AG04449 (cell line): Measurements from ENCODE around the gene PTPN12.
"Not testable (repeated sequence)": the region's sequence is repeated elsewhere in the genome, so short reads cannot be mapped to it uniquely, and the experiment has no call there.

ENCODE experiments used
- CTCF ChIA-PET: fragments of 350-600 bp; formaldehyde crosslinking; extraction: SDS; loops from one replicate; lab custom pipeline; 2021; ENCODE audit warnings: antibody characterized with exemption; lab: Yijun Ruan, JAX
- POLR2A ChIA-PET: fragments of 400-600, 350-600 bp; formaldehyde crosslinking; extraction: SDS; loops from one replicate; lab custom pipeline; 2020; ENCODE audit warnings: antibody characterized with exemption, inconsistent platforms; lab: Yijun Ruan, JAX
- DNase-seq: peaks from one replicate; pipeline ENCODE4 v3.0.0-alpha.2; 2010; ENCODE audit warnings: low read depth, low spot score
- H3K4me3 ChIP-seq: 2 replicates; pipeline ENCODE4 v1.5.1; 2011; ENCODE audit warnings: low read depth, mild to moderate bottlenecking, control low read depth, low read length
- TF ChIP-seq, protein P1 (sequence below): IDR thresholded peaks from one replicate; pipeline ENCODE4 v1.5.1; 2011; ENCODE audit warnings: mild to moderate bottlenecking, moderate library complexity, low read length, control low read depth, inconsistent platforms; ENCODE audit not compliant: insufficient read depth; ENCODE audit errors: missing control alignments

Gene PTPN12

DNA sequence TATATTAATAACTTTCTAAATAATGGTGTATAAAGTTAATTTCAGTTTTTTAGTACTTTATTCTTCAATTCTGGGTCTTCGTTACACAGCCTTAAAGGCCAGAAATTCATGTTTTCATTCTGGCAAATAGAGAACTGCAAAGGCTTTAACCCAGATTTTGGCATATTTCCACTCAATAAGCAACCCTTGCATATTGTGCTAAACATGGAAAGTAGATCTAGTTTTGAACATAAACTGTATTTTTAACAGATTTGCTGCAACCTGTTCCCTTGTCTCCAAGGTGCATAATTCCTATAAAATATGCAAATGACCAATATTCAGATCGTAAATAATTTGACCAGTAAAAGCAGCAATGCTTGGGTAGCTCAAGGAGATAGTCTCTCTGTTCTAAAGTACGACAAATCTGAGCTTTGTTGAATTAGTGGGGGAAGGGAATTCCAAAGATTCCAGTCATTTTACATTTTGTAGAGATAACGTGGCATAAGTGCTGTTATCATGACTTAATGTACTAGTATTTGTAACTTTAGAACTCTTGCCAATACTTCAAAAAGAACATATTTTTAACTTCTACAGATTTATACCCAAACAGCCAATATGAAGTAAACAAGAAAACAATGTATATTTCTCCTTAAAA is 112.7 kb downstream of the PTPN12 start:
- peak; percentile 34 for DNase-seq
- CTCF ChIA-PET = interaction anchor here (0.6 to 12.9 kb wide), 12 partner anchors 8 to 285 kb away, joined by 3 to 203 read pairs (median 30); no protein-coding TSS in a partner anchor

DNA sequence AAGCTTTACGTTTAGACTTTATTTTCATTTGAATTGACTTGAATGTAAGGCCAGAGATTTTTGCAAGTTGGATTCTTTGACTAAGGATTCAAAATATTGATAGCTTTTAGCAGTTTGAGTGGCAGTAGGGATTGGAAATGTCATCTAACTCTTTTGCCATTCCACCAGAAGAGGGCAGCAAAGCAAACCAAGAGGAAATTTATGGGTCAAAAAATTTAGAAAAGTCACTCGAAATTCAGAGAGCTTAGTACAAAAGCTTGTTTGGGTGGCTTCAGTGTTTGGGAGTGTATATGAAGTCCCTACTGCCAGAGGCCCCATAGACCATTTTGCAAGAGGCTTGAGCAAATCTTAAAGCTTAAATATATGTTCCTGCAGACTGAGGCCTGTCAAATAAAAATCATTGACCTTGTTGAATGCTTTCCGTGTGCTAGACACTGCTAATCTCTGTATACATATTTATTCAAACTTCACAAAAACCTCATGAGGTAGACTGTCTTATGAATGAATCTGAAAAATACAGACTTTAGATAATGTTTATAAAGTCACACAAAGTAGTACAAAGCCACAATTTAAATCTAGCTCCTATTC is 114.6 kb downstream of the PTPN12 start:
- no peak for DNase-seq
- ChIA-PET CTCF (interaction anchor here (0.7 to 12.9 kb wide), 82 partner anchors 9 to 483 kb away, joined by 3 to 203 read pairs (median 5); partner anchors contain the start of genes PHTF2, RSBN1L and TMEM60), POLR2A (interaction anchor here (0.6 kb wide), 1 partner anchor 358 kb away, joined by 3 read pairs; no protein-coding TSS in a partner anchor)
- H3K4me3 ChIP-seq = no peak overlapping the region
- TF ChIP-seq, protein P1, sequence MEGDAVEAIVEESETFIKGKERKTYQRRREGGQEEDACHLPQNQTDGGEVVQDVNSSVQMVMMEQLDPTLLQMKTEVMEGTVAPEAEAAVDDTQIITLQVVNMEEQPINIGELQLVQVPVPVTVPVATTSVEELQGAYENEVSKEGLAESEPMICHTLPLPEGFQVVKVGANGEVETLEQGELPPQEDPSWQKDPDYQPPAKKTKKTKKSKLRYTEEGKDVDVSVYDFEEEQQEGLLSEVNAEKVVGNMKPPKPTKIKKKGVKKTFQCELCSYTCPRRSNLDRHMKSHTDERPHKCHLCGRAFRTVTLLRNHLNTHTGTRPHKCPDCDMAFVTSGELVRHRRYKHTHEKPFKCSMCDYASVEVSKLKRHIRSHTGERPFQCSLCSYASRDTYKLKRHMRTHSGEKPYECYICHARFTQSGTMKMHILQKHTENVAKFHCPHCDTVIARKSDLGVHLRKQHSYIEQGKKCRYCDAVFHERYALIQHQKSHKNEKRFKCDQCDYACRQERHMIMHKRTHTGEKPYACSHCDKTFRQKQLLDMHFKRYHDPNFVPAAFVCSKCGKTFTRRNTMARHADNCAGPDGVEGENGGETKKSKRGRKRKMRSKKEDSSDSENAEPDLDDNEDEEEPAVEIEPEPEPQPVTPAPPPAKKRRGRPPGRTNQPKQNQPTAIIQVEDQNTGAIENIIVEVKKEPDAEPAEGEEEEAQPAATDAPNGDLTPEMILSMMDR = peak; percentile 55

More for the DNA sequence above, 112.7 kb downstream of the PTPN12 start:
- POLR2A ChIA-PET = no interaction called here
- H3K4me3 ChIP-seq = no peak overlapping the region
- TF ChIP-seq, protein P1 = no peak

DNA sequence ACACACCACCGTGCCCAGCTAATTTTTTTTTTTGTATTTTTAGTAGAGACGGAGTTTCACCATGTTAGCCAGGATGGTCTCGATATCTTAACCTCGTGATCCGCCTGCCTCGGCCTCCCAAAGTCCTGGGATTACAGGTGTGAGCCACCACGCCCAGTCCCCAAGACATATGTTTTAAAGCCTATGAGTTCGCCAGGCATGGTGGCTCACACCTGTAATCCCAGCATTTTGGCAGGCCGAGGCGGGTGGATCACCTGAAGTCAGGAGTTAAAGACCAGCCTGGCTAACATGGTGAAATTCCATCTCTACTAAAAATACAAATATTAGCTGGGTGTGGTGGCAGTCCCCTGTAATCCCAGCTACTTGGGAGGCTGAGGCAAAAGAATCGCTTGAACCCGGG is 115.7 kb downstream of the PTPN12 start:
- POLR2A ChIA-PET, DNase-seq, H3K4me3 ChIP-seq: not testable (repeated sequence)
- CTCF ChIA-PET = interaction anchor here (1.0 to 12.9 kb wide), 13 partner anchors 11 to 302 kb away, joined by 3 to 203 read pairs (median 10); no protein-coding TSS in a partner anchor

DNA sequence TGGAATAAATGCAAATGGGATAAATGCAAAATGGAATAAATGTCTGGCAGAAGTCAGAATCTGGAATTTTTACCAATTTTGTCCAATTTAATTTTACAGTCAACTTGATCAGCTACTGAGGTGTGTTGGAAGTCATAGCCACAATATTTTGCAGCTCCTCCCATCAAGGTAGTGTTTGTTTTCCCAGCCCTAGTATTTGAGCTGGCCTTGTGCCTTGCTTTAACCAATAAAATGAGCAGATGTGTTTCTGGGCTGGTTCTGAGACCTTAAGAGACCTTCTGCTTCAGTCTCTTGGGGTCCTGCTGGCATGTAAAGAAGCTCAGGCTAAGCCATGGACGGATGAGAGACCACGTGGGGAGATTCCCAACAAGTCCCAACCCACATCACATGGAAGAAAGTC is 116.5 kb downstream of the PTPN12 start:
- TF ChIP-seq, protein P1 = no peak
- CTCF ChIA-PET = interaction anchor here (0.9 to 12.9 kb wide), 6 partner anchors 20 to 280 kb away, joined by 3 to 203 read pairs (median 5); no protein-coding TSS in a partner anchor
- POLR2A ChIA-PET = no interaction called here
- H3K4me3 ChIP-seq = no peak overlapping the region
- no peak for DNase-seq

DNA sequence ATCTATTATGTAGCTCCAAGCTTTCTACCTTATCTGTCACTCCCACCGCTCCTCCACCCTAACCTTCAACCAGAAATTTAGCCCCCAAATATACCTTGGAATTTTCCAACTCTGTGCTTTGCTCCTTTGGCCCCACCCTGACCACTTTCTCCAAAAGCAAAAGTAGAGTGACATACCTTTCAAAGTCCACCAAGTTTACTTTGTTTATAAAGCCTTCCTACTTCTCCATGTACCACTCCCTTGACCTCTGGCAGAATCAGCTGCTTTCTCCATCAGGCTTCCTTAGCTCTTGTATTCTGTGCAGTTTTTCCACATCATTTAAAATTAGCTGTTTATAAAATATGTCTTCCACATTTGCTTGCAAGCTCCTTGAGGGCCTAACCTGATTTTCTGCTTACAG is 118.3 kb downstream of the PTPN12 start:
- no peak overlapping the region for H3K4me3 ChIP-seq
- CTCF ChIA-PET = interaction anchor here (1.1 to 12.9 kb wide), 7 partner anchors 10 to 279 kb away, joined by 3 to 203 read pairs (median 9); partner anchors contain the start of gene RSBN1L
- TF ChIP-seq, protein P1 = no peak
- POLR2A ChIA-PET = no interaction called here
- no peak for DNase-seq

DNA sequence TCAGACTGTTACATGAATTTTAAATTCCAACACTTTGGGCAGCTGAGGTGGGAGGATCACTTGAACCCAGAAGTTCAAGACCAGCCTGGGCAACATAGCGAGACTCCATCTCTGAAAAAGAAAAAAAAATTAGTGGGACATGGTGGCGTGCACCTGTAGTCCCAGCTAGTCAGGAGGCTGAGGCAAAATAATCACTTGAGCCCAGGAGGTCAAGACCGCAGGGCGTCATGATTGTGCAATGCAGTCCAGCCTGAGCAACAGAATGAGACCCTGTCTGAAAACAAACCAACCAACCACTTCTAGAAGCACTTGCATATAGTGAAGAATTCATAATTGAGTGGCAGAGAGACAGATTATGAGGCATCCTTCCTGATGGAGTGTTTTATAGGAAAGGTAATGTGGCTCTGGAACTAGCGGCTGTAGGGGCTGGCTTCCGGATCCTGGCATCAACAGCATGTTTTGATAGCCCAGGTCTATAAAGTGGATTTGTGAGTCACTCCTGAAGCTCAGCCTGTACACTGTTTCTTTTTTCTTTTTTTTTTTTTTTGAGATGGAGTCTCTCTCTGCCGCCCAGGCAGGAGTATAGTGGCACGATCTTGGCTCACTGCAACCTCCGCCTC is 118.9 kb downstream of the PTPN12 start:
- TF ChIP-seq, protein P1 = no peak
- ChIA-PET CTCF (interaction anchor here (1.0 to 12.9 kb wide), 8 partner anchors 9 to 278 kb away, joined by 3 to 203 read pairs (median 10); no protein-coding TSS in a partner anchor), POLR2A (no interaction called here)
- DNase-seq = no peak
- no peak overlapping the region for H3K4me3 ChIP-seq
